HG03139 (cell line): Measurements from ENCODE around the gene IL2RA.
A peak's percentile ranks its signal among the peaks of the same experiment; 100 is the strongest.
"Not testable (repeated sequence)": the region's sequence is repeated elsewhere in the genome, so short reads cannot be mapped to it uniquely, and the experiment has no call there.

ENCODE experiments used
- ATAC-seq: cut with Tn5 transposase; IDR thresholded peaks from one replicate; pipeline ENCODE4 v1.9.1; 2021; ENCODE audit not compliant: unreplicated experiment

The IL2RA gene

DNA sequence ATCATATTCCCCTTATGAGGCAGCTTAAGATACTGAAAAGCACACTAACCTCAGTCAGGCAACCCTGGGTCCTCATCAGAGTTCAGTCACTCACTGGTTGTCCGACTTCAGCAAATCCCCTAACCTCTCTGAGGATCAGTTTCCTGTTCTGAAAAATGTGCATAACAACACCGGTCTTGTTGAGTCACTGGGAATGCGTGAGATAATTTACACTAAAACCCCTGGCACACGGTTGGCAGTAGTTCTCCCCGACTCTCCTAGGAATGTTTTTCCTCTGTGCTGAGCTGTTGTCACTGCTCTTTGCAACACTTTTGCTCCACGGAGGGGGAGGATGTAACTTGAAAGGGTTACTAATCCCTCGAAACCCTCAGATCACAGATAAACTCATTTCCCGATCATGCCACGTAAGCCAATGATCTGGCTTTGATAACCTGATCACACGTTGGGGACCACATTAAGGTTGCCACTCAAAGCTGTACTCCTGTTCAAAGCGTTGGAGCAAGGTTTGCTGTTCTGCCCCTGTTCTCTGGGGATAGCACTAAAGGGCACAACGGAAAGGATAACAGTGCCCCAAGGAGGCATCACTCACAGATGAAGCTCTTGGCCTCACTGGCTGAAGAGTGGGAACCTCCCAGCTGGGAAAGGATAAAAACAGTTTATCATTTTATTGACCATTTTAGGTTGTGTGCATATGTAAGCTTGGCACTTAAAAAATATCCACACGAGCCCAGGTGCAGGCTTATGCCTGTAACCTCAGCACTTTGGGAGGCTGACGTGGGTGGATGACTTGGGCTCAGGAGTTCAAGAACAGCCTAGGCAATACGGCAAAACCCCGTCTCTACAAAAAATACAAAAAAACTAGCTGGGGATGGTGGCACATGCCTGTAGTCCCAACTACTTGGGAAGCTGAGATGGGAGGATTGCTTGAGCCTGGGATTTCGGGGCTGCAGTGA is 21.6 kb upstream of the IL2RA start:
- ATAC-seq = no peak

- no peak for ATAC-seq
Measured at GRCh38 chr10:6082496-6083395, 20.6 kb upstream of the IL2RA start.

DNA sequence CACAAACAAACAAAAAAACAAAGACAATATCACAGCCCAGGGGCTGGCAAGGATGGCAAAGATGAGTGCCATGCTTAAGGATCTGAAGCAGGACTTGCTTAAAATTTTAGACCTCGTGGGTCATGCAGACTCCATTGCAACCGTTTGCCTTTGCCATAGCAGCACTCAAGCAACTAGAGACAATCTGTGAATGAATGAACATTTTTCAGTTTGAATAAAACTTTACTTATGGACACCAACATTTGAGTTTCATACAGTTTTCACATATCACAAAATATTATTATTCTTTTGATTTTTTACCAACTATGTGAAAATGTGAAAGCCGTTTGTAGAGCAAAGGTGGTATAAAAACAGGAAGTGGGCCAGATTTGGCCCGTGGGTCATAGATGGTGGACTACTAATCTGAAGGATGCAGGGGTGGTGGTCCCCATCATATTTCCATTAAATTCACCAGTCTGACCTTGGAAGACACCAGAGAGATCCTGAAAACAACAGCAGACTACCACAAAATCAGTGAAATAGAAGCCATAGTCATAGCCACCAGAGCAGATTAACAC is 18.3 kb upstream of the IL2RA start:
- no peak for ATAC-seq

- ATAC-seq = no peak
Measured at GRCh38 chr10:6079044-6079443, 16.9 kb upstream of the IL2RA start.

DNA sequence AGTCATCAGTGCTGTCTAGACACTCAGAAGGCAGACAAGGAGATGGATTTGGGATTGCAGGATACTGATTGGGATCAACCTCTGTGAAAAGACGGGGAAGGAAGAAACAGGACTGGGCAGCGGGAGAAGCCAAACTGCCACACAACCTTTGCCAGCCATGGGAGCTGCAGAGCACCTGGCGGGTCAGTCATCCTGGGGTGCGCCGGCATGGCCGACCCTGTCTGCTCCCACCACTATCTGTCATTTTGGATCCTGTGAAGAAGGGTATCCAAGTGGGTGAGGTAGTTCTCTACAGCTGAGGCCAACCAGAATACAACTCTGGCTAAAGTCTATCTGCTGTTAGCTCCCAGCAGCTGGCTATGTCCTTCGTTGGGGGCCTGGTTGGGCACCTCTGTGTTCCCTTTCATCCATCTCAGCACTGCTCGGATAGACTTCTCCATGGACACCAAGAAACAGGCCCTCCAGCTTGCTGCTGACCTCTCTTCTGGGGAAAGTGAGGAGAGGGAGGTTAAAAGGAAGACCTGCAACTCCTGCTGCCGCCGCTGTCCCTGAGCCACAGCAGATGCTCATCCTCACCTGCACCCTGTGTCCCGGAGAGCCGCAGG is 15.0 kb upstream of the IL2RA start:
- ATAC-seq = no peak

- no peak for ATAC-seq
Measured at GRCh38 chr10:6074489-6075301, 12.5 kb upstream of the IL2RA start.

GRCh38 chr10:6072215-6072934 is 10.2 kb upstream of the IL2RA start:
- no peak for ATAC-seq

DNA sequence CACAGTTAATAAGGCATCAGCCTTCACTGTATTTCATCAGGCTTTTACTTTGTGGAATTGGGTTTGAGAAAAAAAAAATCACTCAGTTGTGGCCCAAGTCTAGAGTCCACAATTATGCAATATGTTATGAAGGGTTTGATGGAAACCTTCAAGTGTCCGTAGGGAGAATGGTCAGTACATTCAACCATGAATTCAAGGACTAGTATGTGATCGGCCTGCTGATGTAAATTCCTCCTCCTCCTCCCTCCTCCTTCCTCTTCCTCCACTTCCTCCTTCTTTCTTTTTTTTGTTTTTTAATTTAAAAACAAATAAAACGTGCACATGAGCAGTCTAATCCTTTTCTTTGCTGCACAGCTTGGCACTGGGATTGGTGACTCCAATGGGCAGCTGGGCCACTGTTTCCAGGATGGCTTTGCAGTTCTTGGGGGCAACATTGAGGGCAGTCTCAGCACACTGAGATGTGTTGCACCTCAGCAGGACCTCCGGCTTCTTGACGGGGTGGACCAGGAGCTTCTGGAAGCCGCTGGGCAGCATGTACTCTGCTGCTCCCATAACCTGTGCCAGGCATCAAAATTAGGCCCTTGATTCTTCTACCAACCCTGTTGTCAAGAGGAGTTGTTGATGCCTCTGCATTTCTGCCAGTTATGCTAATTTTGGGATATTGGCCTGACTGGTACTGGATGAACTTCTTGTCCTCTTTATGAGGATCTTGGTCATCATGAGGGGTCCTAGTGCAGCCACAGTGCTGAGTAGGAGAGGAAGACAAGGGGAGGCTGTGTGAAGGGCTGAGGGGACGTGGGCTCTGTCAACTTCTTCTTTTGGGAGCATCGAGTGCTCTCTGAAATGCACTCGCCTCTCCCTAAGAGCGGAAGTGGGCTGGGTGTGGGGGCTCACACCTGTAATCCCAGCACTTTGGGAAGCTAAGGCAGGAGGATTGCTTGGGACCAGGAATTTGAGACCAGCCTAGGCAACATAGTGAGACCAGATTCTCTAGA is 9.3 kb upstream of the IL2RA start:
- no peak for ATAC-seq

DNA sequence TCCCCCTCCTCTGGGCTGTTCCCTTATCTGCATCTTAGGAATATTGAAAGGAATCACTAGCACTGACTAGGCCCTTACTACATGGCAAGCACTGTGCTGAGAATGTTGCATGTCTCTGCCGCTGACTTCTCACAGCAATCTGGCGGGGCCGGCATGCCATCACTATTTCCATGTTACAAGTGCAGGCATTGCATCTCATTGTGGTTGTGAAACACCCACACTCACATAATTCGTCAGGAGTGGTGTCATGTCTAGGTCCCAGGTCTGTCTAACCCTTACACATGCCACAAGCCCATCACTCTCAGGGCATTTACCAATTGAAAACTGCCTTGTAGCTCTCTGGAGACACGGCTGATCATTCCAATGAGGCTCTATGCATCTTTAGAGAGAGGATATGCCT is 8.5 kb upstream of the IL2RA start:
- ATAC-seq = no peak

DNA sequence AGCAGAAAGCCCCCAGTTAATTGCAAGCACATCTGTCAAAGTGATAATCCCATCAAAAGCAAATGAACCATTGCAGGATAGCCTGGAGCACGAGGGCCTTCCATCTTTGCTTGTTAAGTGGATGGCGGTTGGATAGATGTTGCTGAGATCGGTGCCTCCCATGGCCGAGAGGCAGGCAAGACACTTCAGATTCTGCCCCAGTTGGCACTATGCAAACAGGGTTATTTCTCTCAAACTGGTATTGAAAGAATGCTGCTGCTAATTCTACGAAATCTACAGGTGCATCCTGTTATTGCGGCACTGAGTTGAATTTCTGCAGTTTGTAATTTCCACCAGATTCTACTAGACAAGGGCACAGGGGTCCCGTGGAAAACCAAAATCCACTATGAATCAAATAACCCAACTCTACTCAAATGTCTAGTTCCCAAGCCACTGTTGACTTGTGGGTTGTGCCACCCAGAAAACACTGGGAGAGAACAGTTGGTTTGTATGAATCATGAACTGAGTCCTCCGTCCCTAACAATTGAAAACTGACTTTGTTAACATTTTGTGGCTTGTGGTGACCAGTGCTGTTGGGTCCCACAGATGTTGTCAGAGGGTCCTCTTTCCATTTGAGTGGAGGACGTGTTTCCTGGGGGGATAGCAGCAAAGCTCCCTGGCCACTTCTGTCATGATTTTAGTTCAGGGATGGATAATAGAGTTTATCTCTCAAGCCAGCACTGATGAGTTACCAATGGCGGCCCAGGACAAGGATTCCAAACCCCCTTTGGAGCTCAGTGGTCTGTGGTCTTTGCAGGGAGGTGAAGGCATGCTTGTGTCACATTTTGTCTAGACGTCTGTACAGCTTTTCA is 7.1 kb upstream of the IL2RA start:
- ATAC-seq = no peak

GRCh38 chr10:6068422-6068821 is 6.3 kb upstream of the IL2RA start:
- peak; percentile 48 for ATAC-seq

- no peak for ATAC-seq
Measured at GRCh38 chr10:6068006-6068405, 5.8 kb upstream of the IL2RA start.

GRCh38 chr10:6067457-6067856 is 5.3 kb upstream of the IL2RA start:
- no peak for ATAC-seq

GRCh38 chr10:6065835-6066234 is 3.7 kb upstream of the IL2RA start:
- ATAC-seq = no peak

DNA sequence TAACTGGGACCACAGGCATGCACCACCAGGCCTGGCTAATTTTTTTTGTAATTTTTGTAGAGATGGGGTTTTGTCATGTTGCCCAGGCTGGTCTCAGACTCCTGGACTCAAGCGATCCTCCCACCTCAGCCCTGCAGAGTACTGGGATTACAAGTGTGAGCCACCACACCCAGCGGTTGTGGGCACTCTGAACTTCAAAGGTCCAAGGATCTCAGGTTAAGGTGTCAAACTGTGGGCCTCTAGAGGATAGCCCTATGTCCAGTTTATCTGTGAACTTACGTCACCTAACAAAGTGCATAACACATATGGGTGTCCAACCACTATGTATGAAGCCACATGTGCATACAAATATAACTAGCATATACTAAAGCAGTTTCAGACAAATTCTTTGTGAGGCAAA is 3.2 kb upstream of the IL2RA start:
- no peak for ATAC-seq

DNA sequence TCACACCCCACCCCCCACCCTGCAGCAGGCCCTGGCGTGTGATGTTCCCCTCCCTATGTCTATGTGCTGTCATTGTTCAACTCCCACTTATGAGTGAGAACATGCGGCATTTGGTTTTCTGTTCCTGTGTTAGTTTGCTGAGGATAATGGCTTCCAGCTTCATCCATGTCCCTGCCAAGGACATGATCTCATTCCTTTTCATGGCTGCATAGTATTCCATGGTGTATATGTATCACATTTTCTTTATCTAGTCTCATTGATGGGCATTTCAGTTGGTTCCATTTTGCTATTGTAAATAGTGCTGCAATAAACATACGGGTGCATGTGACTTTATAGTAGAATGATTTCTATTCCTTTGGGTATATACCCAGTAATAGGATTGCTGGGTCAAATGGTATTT is 2.6 kb upstream of the IL2RA start:
- ATAC-seq = not testable (repeated sequence)

DNA sequence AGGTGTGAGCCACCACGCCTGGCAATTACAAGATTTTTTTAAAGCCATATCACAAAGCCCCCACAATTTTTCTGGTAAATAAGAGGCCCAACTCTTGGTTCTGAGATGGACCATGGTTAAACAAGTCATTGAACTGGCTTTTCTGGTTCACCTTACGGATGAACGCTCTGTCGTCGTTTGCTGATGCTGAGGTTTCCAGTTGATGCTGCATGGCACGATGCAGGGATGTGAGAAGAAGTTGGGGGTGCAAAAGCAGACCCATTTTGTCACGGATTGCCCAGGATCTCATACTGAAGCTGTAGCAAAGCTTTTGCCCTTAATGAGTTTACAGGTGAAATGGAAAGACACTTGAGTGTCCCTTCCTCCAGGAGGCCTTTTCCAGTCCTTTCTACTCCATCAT is 2.0 kb upstream of the IL2RA start:
- ATAC-seq = no peak

DNA sequence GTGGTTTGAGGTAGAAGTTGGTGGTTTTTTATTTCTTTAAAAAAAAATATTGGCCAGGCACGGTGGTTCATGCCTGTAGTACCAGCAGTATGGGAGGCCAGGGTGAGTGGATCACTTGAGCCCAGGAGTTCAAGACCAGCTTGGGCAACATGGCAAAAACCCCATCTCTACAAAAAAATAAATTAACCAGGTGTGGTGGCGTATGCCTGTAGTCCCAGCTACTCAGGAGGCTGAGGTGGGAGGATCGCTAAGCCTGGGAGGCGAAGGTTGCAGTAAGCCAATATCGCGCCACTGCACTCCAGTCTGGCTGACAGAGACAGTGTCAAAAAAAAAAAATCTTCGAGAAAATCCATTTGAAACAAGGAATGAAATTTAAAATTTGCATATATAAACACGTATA is 1.1 kb downstream of the IL2RA start:
- no peak for ATAC-seq
